ENCODE results near the gene PLCG2.

DNA sequence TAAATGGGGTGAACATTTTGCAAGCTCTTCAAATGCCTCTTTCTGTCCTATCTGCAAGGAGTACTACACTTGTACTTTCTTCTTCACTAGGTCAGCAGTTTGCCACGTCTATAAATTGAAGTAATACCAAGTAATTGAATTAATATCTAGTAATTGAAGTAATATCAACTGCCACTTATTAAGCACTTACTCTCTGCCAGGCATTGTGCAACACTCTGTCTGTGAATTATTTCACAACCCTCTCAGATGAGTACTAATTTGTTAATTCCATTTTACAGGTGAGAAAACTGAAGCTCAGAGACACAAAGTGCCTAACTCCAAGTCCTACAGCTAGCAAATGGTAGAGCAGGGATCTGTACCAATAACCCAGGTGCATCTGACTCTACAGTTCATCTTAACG, 228.1 kb downstream of the PLCG2 start:
- TF ChIP-seq EP300 (conservative IDR thresholded peaks at IDR 0.05; ENCODE audit: poor library complexity, severe bottlenecking) (no peak), RAD21 (conservative IDR thresholded peaks at IDR 0.05) (no peak), EZH2 (IDR thresholded peaks at IDR 0.05; ENCODE audit: borderline replicate concordance, insufficient read depth, low read length, poor library complexity, severe bottlenecking) (no peak), TAF1 (IDR thresholded peaks at IDR 0.05; ENCODE audit: low read depth) (no peak)
